ENCODE data around the gene HYOU1.
A peak's percentile ranks its signal among the peaks of the same experiment; 100 is the strongest.
"Not testable (repeated sequence)": the region's sequence is repeated elsewhere in the genome, so short reads cannot be mapped to it uniquely, and the experiment has no call there.

HYOU1 gene

GRCh38 chr11:119084663-119085436 lies 27.8 kb upstream of the HYOU1 start, which contains the start of gene HMBS:
Gene HMBS (plus strand): TSS chr11:119084881. CDS start chr11:119085034, 153 bp downstream.
- DNase-seq = peak; percentile 93 to 98 (median 98)

DNA sequence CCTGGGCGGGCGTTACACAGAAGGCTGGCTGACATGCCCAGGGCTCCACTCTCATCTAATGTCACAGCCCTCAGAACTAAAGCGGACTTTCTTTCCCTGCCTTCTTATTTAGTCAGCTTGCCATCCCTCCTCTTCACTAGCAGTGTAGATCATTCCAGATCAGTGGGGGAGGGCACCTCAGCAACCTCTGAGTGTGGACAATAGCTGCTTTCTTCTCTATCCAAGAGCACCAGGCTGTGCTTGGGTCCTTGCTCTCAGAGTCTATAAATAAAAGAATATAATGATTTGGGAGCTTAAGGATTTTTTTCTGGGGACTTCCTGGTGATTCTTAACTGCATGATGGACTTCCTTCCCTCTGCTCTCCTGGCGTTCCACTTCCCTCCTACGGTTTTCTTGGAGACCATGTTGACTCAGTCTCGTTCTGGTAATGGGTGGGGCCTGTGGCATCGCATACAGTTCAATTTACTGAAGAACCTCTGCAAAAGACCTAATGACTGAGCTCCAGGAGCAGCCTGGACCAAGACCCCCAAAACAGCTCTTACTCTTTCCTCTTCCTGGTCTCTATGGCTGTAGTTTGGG lies 24.8 kb upstream of the HYOU1 start:
- DNase-seq = no peak

GRCh38 chr11:119078675-119079420 lies 21.8 kb upstream of the HYOU1 start:
- DNase-seq = no peak

- no peak for DNase-seq
Observed at GRCh38 chr11:119077839-119078238, 20.8 kb upstream of the HYOU1 start.

GRCh38 chr11:119067371-119068222 lies 10.6 kb upstream of the HYOU1 start, which contains the start of gene VPS11:
Gene VPS11 (plus strand): TSS chr11:119067818. CDS start chr11:119067824, 6 bp downstream.
- peak; percentile 93 for DNase-seq

DNA sequence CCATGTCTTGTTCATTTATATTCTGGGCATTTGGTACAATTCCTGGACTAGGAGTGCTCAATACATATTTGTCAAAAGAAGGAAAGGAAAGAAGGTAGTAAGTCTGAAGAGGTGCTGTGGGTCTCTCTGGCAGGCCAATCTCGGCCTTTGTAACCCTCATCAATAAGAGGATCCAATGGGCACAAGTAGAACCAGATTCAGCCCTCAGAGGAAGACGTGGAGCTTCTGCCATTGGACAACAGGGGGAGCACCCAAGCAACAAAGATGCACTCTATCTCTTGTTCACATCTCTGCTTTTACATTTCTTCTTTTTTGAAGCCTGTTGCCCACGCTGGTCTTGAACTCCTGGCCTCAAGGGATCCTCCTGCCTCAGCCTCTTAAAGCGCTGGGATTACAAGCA lies 8.4 kb upstream of the HYOU1 start:
- peak in 1 of 3 experiments; percentile 39 for DNase-seq

- no peak for DNase-seq
Observed at GRCh38 chr11:119062779-119063178, 5.8 kb upstream of the HYOU1 start.

DNA sequence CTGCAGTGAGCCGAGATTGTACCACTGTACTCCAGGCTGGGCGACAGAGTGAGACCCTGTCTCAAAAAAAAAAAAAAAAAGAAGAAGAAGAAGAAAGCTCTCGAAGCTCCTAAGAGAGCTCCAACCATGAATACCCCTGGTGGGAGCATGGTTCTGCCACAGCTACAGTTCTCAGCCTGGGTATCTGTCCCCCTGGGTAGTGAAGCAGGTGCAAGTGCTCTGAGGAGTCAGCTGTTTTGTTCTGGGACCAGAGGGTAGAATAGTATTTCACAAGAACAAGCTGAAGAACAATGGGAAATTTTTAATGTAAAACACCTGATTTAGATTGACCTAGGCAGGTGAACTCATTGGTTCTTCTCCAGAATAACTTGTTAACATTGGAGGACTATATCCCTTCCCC lies 4.3 kb upstream of the HYOU1 start:
- no peak for DNase-seq

DNA sequence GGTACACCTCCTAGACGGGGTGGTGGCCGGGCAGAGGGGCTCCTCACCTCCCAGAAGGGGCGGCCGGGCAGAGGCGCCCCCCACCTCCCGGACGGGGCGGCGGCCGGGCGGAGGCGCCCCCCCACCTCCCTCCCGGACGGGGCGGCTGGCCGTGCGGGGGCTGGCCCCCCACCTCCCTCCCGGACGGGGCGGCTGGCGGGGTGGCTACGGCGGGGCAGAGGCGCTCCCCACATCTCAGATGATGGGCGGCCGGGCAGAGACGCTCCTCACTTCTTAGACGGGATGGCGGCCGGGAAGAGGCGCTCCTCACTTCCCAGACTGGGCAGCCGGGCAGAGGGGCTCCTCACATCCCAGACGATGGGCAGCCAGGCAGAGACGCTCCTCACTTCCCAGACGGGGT lies 2.1 kb upstream of the HYOU1 start:
- DNase-seq = not testable (repeated sequence)

DNA sequence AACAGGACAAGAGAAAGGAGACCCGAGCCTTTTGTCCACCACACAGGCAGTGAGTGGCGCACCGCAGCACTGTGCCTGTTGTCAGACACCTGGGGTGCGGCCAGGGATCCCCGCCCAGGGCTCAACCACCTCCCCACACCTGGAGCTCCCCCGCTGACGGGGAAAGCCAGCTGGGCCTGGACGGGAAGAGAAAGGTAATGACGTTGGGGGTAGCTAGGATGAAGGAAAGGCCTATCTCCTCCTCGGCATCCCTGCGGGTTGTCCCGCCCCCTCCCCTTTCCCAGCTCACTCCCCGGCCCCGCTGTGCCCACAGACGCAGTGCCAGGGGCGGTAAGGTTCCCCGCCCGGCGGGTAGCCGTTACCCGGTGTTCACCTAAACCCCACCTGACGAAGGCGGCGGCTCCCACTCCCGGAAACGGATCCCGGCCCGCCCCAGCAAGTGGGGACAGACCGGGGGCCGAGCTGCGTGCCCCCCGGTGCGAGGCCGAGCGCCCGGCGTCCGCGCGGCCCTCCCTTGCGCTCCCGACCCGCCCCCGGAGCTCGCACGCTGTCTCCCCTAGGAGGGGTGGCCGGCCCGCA lies 495 bp downstream of the HYOU1 start:
- peak; percentile 20 to 83 (median 82) for DNase-seq

- peak in 2 of 3 experiments; percentile 52 to 61 for DNase-seq
Observed at GRCh38 chr11:119055901-119056300, 1.1 kb downstream of the HYOU1 start.

DNA sequence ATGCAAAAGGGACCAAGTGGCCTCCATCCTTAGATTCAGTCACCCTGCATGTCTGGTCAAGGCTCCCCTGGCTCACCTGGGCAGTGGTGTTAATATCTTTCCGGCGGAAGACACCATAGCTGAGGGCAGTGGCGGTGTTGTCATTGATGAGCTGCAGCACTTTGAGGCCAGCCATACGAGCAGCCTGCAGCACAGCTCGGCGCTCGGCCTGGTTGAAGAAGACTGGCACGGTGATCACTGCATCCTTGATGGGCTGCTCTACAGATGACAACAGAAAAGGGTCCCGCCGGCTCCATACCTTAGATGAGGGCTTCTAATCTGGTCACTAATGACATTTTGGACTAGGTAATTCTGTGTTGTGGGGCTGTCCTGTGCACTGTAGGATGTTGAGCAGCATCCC lies 2.6 kb downstream of the HYOU1 start:
- no peak for DNase-seq

DNA sequence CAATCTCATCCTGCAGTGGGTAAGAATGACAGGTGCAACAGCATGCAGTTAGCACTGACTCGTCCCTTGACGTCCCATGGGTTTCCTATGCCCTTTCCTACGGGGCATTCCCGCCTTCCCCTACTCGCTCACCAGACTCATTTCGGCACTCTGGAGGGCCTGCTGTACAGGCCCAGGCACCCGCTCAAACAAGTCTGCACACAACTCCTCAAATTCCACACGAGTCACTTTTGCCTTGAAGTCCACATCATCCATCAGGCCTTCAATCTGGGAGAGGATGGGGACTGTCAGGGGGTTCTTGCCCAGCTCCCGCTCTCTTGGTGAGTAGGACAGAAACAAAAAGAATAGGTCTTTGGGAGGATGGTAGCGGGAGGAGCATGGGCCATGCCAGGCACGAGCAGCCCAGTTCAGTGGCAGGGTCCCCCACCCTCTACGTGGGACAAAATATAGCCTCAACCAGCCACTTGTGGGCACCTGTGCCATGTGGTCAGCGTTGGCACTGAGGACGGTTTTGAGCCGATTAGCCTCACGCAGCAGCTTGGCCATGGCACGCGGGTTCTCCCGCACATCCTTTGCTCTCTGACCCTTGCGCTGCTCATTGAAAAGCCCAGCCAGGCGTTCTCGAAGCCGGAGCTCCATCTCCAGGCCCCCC lies 4.7 kb downstream of the HYOU1 start:
- DNase-seq = no peak

GRCh38 chr11:119051440-119052162 lies 5.4 kb downstream of the HYOU1 start:
- DNase-seq = no peak

DNA sequence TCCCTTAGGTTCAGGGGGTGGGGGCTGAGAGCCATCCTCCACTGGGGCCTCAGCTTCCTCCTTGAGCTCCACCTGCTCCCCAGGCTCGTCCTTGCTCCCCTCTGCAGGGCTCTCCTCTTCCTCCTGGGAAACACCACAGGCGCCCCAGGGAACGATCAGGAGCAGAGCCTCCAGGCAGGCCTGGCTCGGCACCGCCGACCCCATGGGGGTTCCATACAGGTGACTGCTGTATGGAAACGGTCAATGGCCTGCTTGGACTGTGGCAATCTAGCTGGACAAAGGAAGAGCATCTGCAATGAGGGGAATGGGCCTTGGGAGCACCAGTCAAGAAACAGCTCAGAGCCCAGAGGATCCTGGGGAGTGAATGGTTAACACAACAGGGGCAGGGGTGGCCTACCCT lies 7.9 kb downstream of the HYOU1 start:
- DNase-seq = no peak

- no peak for DNase-seq
Observed at GRCh38 chr11:119048644-119049043, 8.4 kb downstream of the HYOU1 start.

GRCh38 chr11:119047205-119047604 lies 9.8 kb downstream of the HYOU1 start:
- no peak for DNase-seq

DNA sequence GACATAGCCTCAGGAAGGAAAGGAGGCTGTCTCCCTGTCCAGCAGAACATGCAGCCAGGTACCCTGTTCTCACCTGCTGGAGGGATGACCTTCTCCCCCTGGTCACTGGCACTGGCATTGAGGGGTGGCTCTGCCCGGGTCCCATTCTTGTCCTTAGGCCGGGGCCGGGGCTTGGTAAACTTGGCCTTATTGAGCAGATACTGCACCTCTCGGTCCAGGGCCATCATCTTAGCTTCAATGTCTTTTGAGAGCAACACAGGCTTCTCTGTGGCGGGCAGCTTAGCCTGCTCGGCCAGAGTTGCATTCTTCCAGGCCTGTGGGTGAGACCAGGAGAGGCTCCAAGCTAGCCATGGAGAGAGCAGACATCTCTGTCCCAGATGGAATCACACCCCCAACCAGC lies 10.5 kb downstream of the HYOU1 start:
- no peak for DNase-seq

- no peak for DNase-seq
Observed at GRCh38 chr11:119044708-119045107, 12.3 kb downstream of the HYOU1 start.

DNA sequence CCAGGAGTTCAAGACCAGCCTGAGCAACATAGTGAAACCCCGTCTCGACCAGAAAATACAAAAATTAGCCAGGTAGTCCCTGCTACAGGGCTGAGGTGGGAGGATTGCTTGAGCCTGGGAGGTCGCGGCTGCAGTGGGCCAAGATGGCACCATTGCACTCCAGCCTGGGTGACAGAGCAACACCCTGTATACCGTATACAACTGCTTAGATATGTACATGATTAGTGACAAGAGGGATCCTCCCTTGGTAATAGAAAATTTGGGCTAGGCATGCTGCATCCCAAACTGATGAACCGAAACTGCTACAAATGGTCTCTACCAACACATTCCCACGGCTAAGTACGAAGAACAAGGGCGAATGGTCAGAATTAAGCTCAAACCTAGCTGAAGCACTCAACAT lies 14.1 kb downstream of the HYOU1 start:
- DNase-seq = no peak

All from NCI-H1417 (cell line).